ENCODE measurements around the gene ALAS2. TPM values are rescaled to one million over a fixed set of nuclear protein-coding genes. Genes with fewer than 3 reads are reported as not detected.

Gene ALAS2
- total RNA-seq, 1 donor from 2014 or later, result not detected

GRCh38 chrX:55011294-55011693 lies 19.5 kb downstream of the ALAS2 start:
- Mint-ChIP-seq H3K36me3 (ENCODE audit: insufficient read depth) (peaks cover 3% of the 10 kb centered on the region), H3K4me1 (ENCODE audit: low read depth) (no peaks in the 10 kb centered on the region), H3K27ac (no peak overlapping the region), H3K4me3 (ENCODE audit: low read depth) (no peak overlapping the region), H3K9me3 (ENCODE audit: low read depth) (peaks cover 4% of the 10 kb centered on the region), H3K27me3 (no peaks in the 10 kb centered on the region)
- DNase-seq (ENCODE audit: low spot score, unreplicated experiment), result no peak
- TF ChIP-seq, protein P1, sequence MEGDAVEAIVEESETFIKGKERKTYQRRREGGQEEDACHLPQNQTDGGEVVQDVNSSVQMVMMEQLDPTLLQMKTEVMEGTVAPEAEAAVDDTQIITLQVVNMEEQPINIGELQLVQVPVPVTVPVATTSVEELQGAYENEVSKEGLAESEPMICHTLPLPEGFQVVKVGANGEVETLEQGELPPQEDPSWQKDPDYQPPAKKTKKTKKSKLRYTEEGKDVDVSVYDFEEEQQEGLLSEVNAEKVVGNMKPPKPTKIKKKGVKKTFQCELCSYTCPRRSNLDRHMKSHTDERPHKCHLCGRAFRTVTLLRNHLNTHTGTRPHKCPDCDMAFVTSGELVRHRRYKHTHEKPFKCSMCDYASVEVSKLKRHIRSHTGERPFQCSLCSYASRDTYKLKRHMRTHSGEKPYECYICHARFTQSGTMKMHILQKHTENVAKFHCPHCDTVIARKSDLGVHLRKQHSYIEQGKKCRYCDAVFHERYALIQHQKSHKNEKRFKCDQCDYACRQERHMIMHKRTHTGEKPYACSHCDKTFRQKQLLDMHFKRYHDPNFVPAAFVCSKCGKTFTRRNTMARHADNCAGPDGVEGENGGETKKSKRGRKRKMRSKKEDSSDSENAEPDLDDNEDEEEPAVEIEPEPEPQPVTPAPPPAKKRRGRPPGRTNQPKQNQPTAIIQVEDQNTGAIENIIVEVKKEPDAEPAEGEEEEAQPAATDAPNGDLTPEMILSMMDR (IDR thresholded peaks at IDR 0.05; ENCODE audit: unreplicated experiment), result peak; percentile 48

GRCh38 chrX:55008571-55009358 lies 22.0 kb downstream of the ALAS2 start:
- DNase-seq (ENCODE audit: low spot score, unreplicated experiment), result no peak
- TF ChIP-seq, protein P1 (IDR thresholded peaks at IDR 0.05; ENCODE audit: unreplicated experiment), result no peak
- Mint-ChIP-seq H3K36me3 (ENCODE audit: insufficient read depth) (peaks cover 10% of the 10 kb centered on the region), H3K27ac (no peak overlapping the region), H3K4me1 (ENCODE audit: low read depth) (no peaks in the 10 kb centered on the region), H3K4me3 (ENCODE audit: low read depth) (no peak overlapping the region), H3K27me3 (no peaks in the 10 kb centered on the region), H3K9me3 (ENCODE audit: low read depth) (peaks cover 3% of the 10 kb centered on the region)

GRCh38 chrX:55007656-55008055 lies 23.1 kb downstream of the ALAS2 start:
- Mint-ChIP-seq H3K27me3 (no peaks in the 10 kb centered on the region), H3K4me3 (ENCODE audit: low read depth) (no peak overlapping the region), H3K9me3 (ENCODE audit: low read depth) (peaks cover 6% of the 10 kb centered on the region), H3K27ac (no peak overlapping the region), H3K36me3 (ENCODE audit: insufficient read depth) (peaks cover 10% of the 10 kb centered on the region), H3K4me1 (ENCODE audit: low read depth) (no peaks in the 10 kb centered on the region)
- DNase-seq (ENCODE audit: low spot score, unreplicated experiment), result no peak
- TF ChIP-seq, protein P1 (IDR thresholded peaks at IDR 0.05; ENCODE audit: unreplicated experiment), result no peak

- no peak for DNase-seq (ENCODE audit: low spot score, unreplicated experiment)
- H3K27ac Mint-ChIP-seq, result no peak overlapping the region
These were observed 23.8 kb downstream of the ALAS2 start for GRCh38 chrX:55006827-55007621.

GRCh38 chrX:55005256-55005655 lies 25.5 kb downstream of the ALAS2 start:
- Mint-ChIP-seq H3K9me3 (ENCODE audit: low read depth) (peaks cover 16% of the 10 kb centered on the region), H3K4me1 (ENCODE audit: low read depth) (peaks cover 11% of the 10 kb centered on the region), H3K36me3 (ENCODE audit: insufficient read depth) (peaks cover 13% of the 10 kb centered on the region), H3K27me3 (no peaks in the 10 kb centered on the region), H3K4me3 (ENCODE audit: low read depth) (no peak overlapping the region), H3K27ac (no peak overlapping the region)
- TF ChIP-seq, protein P1 (IDR thresholded peaks at IDR 0.05; ENCODE audit: unreplicated experiment), result no peak
- DNase-seq (ENCODE audit: low spot score, unreplicated experiment), result no peak

More at GRCh38 chrX:55006827-55007621, 23.8 kb downstream of the ALAS2 start:
- Mint-ChIP-seq H3K4me3 (ENCODE audit: low read depth) (no peak overlapping the region), H3K4me1 (ENCODE audit: low read depth) (no peaks in the 10 kb centered on the region), H3K36me3 (ENCODE audit: insufficient read depth) (peaks cover 13% of the 10 kb centered on the region), H3K27me3 (no peaks in the 10 kb centered on the region), H3K9me3 (ENCODE audit: low read depth) (peaks cover 10% of the 10 kb centered on the region)
- TF ChIP-seq, protein P1 (IDR thresholded peaks at IDR 0.05; ENCODE audit: unreplicated experiment), result no peak
